ENCODE measurements around the gene STK11IP.

STK11IP gene

DNA sequence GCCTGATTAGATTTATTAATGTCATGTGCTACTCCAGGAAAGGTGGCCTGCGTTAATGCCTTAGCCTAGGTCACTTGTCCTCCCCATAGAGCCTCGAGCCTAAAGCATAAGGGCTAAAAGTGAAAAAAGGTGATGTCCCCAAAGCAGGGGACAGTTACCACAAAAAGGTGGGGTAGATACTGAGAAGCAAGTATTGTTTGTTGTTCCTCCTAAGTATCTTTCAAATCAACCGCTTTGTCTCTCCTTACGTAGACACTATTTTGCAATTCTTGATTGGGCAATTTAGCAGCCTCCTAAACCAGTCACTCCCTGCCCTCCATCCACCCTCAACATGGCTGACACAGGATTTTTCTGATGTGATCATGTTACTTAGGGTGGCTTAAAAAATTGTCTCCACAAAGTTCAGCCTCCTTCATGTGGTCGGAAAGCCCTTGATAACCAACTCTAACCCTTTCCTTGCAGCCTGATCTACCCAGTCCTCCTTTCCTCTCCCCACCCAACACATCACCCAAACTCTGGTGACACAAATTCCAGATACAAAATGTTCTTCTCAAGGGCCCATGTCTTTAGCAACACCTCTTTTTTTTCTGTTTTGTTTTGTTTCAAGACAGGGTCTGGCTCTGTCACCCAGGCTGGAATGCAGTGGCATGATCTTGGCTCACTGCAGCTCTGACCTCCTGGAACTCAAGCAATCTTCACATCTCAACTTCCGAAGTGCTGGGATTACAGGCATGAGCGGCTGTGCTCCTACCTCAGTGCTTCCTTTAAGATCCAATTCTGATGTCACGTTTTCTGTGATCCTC is 18.6 kb upstream of the STK11IP start:
- DNase-seq, result no peak

DNA sequence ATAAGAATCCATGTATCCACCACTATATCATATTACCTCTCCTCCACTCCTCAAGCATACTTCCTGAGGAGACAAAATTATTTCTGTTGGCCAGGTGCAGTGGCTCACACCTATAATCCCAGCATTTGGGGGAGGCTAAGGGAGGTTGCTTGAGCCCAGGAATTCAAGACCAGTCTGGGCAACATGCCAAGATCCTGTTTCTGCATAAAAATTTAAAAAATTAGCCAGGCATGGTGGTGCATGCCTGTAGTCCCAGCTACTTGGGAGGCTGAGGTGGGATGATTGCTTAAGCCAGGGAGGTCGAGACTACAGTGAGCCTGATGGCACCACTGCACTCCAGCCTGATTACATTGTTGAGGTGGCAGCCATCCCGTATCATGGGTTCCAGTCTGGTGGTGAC is 16.3 kb upstream of the STK11IP start:
- no peak for DNase-seq

DNA sequence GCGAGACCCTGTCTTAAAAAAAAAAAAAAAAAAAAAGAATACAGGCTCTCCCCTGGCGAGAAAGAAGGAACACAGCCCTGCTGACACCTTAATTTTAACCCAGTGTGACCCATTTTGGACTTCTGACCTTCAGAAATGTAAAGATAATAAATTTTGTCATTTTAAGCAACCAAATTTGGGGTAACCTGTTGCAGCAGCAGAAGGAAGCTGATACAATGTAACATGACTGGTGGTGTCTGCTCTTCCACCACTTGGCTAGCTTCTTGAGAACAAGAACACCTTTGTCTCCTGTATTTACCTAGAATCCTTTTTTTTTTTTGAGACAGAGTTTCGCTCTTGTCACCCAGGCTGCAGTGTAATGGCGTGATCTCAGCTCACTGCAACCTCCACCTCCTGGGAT is 6.6 kb upstream of the STK11IP start:
- no peak for DNase-seq

DNA sequence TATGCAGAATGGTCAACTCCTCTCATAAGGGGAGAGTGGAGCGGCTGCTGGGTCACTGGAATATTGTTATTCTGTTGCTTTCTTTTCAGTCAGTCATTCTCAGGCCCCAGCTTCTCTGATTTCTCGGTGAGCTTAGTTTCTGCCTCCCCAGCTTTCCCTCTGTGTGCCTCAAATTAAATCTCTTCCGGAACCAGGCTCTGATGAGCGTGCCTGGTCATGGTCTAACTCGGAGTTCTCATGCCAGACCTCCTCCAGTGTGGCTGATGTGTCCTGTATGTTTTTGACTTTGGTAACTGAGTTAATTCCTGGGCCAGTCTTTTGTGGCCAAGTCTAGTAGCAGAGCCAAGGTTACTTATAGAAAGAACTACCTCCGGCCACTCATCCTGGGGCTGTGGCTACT is 4.9 kb upstream of the STK11IP start:
- DNase-seq, result no peak

DNA sequence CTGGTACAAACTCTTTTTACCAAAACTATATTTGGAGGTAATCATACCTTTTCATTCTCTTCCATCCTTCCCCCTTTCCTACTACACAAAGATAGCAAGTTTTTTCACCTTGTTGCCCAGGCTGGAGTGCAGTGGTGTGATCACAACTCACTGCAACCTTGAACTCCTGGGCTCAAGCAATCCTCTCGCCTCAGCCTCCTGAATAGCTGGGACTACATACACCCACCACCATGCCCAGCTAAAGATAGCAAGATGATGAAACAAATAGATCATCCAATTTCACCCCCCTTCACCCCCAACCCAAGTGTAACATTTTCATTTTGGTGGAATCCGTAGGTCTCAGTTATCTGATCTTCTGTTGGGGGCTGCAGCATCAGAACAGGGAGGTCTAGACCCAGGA is 4.5 kb upstream of the STK11IP start:
- DNase-seq, result no peak

DNA sequence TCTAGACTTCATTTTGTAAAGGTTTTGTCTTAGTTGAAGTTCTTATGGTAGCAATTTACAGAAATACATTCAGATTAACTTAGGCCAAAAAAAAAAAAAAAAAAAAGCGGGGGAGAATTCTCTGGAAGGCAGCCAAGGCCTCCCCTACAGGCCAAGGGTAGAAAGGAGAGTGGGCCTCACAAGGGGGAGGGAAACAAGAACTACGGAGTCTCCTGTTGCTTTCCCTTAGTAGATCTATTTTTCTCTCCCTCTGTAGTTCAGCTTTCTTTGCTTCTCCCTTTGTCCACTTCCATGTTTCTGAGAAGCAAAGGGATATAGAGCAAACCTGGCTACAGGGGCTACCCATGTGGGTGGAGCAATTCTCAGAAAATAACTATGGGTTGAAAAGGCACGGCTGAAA is 2.4 kb upstream of the STK11IP start:
- peak; percentile 28 for DNase-seq

DNA sequence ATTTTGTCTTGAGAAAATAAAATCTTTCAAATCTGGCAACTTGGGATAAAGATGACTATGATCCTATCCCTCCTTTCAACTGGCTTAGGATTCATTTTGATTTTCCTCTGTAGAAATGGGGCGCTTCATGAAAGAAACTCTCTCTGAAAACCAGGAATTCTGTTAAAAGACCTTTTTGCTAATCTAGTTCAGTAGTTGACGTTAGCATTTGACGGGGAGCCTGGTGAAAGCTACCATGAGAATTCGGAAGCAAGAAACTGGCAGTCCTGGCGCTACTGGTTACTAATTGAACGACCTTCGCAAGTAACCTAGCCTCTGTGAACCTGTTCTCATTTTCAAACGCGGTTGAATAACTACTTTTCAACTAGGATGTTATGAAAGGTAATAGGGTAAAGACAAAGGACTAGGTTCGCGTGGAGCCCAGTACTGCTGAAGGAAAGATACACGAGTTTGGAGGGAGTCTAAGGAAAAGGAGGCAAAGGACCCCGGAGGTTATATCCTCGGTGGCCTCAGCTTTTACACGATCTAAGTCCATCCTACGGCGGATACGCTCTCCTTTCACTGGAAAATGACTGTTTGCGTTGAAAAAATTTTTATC is 604 bp upstream of the STK11IP start:
- no peak for DNase-seq

DNA sequence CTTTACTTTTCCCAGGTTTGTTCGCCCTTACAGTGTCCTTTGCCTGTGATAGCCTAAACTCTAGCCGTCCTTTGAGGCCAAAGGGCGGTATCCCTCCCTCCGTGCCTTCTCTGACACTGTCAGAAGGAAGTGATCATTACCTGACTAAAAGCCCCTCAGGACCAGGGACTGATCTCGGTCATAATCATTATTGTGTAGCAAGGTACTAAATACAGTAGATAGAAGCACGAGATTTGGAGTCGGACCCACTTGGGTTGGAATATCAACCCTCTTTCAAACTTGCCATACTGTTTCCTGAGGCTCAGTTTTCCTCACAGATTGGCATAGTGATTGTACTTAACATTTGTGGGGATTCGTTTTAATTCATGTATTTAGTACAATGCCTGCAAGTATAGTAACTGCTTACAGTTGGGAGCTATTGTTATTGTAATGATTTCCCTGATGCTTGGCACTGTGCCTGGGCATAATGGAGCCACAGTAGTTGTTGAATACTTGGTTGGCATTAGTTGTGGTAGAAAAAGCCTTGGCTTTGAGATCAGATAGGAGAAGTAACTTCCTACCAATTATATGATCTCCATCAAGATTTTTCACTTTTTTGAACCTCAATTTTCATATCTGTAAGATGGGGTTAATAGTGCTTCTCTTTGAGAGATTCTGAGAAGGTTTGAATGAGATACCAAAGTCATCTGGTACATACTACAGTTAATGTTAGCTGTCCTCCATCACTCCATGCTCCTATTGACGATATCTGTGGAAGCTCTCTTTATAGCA is 836 bp downstream of the STK11IP start:
- peak; percentile 10 for DNase-seq

DNA sequence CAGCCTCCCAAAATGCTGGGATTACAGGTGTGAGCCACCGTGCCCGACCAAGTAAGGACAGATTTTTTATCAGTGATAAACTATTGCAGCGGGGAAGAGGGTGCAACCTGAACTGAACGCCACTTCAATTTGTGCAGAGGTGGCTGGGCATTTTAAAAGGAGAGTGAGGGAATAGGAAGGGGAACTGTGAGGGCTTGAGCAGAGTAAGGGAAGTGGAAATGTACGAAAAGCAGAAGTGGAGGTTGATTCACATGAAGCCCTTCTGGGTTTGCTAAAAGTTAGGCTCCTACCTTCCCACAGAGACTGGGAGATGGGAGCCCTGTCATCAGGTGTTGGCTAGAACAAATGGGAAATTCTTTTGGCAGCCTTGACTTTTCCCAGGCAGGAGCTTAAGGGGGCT is 6.1 kb downstream of the STK11IP start:
- DNase-seq, result no peak

DNA sequence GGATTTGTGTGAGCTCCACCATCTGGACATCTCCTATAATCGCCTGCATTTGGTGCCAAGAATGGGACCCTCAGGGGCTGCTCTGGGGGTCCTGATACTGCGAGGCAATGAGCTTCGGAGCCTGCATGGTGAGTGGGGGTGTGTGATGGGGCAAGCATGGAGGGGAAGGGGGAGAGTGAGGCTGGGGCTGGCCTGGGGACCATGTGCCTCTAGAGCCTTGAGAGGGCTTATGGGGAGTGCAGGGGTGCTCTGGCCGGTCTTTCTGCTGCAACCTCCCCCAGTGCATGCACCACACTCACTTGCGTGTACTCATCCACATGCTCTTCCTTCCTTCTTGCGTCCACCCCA is 7.9 kb downstream of the STK11IP start:
- no peak for DNase-seq

DNA sequence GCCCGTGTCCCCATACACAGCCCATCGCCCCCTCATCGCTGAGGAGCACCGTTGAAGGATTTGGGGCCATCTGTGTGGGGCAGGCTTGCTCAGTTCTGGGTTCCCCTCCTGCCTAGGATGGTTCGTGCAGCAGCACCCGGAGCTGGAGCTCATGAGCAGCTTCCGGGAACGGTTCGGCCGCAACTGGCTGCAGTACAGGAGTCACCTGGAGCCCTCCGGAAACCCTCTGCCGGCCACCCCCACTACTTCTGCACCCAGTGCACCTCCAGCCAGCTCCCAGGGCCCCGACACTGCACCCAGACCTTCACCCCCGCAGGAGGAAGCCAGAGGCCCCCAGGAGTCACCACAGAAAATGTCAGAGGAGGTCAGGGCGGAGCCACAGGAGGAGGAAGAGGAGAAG is 10.3 kb downstream of the STK11IP start:
- DNase-seq, result no peak

DNA sequence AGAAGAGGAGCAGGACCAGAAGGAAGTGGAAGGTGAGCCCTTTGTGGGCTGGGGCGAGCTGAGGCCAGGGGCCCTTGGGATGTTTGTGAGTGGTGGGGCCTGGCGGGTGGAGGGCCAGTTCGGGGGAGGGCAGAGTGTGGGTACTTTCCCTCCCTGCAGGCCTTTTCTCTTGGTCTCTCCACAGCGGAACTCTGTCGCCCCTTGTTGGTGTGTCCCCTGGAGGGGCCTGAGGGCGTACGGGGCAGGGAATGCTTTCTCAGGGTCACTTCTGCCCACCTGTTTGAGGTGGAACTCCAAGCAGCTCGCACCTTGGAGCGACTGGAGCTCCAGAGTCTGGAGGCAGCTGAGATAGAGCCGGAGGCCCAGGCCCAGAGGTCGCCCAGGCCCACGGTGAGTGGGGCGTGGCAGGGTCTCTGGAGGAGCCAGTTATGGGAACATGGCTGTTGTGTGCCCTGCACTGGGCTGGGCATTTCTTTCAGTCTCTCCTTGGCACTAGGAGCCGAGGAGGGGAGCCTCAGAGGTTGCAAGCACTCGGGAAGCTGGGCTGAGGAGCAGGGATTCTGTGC is 10.8 kb downstream of the STK11IP start:
- no peak for DNase-seq

DNA sequence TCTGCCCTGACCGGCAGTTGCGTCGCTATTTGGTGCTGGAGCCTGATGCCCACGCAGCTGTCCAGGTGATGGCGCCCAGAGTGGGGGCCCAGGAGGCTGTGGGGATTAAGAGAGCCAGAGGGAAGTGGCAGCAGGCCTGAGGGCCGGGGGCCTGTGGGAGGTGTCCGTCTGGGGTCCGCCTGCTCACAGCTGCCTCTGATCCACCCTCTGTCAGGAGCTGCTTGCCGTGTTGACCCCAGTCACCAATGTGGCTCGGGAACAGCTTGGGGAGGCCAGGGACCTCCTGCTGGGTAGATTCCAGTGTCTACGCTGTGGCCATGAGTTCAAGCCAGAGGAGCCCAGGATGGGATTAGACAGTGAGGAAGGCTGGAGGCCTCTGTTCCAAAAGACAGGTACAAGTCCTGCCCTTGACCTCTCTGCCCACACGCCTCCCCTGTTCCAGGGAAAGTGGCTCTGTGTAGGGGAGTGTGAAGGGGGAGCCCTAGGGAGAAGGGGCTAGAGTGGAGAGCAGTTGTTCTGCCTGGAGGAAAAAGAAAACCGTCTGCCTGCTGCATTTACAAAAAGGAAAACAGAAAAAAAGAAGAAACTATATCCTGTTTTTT is 11.6 kb downstream of the STK11IP start:
- DNase-seq, result no peak

DNA sequence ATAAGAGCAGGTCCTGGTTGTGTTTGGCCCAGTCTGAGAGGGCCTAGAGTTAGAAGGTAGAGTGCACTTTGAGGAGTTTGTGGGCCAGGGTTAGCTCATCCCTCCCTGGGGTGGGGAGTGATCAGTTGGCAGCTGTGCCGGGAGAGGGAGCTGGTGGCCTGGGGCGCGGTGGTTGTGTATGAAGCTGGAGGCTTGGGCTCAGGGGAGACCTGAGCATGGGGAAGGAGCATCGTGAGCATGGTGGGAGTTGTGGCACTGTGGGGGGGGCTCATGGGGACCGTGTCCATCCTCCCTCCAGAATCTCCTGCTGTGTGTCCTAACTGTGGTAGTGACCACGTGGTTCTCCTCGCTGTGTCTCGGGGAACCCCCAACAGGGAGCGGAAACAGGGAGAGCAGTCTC is 13.6 kb downstream of the STK11IP start:
- DNase-seq, result no peak

DNA sequence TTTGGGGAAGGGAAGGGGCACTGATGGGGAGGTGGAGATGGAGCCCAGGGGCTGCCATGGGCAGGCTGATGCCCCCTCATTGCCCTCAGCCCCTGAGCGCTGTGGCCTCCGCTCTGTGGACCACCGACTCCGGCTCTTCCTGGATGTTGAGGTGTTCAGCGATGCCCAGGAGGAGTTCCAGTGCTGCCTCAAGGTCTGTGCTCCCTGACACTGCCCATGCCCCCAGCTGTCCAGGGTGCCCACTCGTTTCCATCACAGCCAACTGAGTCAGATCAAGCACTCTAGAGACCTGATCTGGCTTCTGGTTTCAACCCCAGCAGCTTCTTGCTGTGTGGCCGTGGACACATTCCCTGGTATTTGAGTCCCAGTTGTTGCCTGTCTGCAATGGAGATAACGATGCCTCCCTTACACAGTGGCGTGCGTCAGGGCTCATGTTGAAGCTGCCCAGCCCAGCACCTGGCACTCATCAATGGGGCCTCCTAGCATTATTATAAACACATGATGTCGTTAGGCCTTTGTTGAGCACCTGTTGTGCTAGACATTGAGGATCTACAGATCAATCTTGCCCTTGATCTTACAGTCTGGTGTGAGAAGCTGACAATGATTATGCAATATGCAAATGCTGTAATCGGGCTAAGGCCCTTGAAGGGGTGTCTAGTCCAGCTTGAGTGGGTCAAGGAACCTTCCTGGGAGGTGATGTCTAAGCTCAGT is 14.4 kb downstream of the STK11IP start:
- DNase-seq, result no peak

DNA sequence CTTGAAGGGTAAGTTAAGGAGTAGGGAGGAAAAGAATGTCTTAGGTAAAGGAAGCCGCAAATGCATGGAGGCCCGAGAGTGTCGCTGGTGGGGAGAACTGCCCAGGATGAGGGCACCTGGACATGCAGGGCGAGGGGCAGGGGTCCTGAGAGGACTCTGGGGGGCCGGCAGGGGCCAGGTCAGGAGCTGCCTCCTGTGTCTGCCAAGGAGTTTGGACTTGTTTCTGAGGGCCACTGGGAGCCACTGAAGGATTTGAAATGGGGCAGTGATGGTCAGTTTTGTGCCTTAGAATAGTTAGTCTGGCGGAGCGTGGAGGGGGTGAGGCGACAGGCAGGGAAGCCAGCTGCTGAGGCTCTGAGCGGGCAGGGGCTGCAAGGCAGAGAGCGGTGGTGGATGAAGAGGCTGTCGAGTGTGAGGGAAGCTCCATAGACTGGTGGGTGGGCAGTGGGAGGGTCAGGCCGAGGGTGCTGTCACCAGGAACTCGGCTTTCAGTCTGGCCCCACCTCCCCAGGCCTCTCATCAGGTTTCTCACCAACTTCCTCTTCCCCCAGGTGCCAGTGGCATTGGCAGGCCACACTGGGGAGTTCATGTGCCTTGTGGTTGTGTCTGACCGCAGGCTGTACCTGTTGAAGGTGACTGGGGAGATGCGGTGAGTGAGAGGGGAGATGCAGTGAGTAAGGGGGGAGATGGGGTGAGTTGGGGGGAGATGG is 15.1 kb downstream of the STK11IP start:
- no peak for DNase-seq

DNA sequence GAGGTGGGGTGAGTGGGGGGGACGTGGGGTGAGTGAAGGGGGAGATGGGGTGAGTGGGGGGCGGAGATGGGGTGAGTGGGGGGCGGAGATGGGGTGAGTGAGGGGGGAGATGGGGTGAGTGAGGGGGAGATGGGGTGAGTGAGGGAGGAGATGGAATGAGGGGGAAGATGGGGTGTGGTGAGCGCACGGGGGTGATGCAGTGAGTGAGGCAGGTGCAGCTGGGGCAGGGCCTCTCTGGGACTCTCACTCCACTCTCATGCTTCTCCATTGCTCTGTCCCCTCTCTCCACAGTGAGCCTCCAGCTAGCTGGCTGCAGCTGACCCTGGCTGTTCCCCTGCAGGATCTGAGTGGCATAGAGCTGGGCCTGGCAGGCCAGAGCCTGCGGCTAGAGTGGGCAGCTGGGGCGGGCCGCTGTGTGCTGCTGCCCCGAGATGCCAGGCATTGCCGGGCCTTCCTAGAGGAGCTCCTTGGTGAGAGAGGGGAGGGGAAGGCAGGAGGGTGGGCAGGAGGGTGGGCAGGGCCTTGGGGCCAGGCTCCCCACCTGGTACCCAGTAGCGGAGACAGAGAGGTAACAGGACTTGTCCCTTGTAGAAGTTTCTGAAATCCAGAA is 15.9 kb downstream of the STK11IP start:
- DNase-seq, result no peak

DNA sequence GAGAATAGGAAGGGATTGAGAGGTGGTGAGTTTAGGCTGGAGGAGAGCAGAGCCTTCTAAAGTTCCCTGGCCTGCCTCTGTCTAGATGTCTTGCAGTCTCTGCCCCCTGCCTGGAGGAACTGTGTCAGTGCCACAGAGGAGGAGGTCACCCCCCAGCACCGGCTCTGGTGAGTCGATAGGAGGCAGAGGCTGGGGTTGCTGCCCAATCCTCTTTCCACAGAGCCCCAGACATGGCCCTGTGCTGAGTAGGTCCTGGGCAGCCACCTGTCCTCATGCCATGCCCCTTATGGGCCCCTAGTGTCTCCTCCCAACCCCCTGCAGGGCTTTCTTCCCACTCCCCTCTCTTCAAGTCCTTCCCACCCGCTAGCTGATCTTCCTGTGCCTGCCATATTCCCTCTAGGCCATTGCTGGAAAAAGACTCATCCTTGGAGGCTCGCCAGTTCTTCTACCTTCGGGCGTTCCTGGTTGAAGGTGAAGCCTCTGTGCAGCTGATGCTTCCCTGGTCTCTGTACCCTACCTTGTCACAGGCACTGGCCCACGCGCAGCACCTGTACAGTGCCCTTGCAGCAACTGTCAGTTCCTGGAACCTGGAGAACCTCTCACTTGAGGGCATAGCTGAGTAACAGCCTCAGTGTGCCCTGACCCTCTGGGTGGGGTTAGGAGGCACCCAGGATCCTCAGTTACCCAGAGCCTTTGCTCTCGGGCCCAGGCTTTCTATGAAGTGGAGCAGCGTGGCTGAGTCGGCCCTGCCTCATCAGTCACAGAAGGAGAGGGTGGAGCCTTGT is 16.6 kb downstream of the STK11IP start:
- DNase-seq, result no peak

DNA sequence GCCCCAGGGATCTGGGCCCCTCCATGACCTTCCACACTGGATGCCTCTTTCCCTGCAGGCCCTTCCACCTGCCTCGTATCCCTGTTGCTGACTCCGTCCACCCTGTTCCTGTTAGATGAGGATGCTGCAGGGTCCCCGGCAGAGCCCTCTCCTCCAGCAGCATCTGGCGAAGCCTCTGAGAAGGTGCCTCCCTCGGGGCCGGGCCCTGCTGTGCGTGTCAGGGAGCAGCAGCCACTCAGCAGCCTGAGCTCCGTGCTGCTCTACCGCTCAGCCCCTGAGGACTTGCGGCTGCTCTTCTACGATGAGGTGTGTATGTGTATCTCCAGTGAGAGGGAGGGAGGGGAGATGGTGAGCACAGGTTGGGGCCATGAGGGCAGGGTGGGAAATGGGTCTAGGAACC is 17.4 kb downstream of the STK11IP start:
- no peak for DNase-seq

DNA sequence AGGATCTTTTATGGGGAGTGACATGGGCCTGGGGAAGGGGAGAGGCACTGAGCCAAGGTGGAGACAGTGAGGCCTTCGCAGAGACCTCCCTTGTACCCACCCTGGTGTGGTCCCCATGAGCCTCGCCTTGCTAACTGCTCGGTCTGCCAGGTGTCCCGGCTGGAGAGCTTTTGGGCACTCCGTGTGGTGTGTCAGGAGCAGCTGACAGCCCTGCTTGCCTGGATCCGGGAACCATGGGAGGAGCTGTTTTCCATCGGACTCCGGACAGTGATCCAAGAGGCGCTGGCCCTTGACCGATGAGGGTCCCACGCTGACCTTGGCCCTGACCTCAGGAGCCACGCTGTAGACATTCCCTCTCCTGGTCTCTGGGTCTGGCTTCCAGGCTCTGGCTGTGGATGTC is 18.2 kb downstream of the STK11IP start:
- DNase-seq, result no peak

DNA sequence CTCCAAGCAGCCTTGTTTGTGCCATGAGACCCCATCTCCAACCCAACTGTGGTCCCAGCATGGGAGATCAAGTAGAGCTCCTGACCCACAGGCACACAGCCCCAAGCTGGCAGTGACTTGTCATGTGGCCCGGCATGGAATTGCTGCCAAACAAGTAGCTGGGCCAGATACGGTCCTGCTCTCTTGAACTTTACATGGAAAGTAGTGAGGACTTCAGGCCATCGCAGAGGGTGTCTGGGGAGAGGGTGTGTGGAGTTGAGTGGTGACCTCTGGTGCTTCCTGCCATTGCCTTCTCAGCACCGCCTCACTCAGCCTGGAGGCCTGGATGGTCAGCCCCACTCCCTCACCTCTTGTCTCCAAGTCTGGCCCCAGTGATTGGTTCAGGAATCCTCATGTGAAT is 18.9 kb downstream of the STK11IP start:
- no peak for DNase-seq

Data from fibroblast of skin of scalp (primary cell).